Measurements from ENCODE around the gene COL4A2. TPM values are rescaled to one million over a fixed set of nuclear protein-coding genes. Genes with fewer than 3 reads are reported as not detected.

The COL4A2 gene
- total RNA-seq, 2 donors from 2014 or later = 999 to 1,135 TPM

DNA sequence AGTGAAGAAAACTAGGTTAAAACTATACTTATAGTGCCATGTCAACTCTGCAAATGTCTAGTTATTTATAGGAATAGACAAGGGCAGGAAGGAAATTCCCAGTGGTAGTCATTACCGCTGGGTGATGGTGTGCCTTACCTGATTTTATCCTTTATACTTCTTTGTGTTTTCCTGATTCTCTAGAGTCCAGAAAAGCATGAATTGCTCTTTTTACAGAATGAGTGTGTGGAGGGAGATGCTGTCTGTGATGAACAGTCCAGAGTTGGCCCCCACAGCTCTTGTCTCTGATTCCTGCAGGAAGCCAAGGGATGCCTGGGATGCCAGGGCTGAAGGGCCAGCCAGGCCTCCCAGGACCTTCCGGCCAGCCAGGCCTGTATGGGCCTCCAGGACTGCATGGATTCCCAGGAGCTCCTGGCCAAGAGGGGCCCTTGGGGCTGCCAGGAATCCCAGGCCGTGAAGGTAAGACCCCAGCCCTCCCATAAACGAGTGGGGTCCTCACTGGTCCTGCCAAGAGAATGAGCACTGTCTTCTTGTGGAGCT, 170.7 kb downstream of the COL4A2 start:
- Histone ChIP-seq H3K27me3 (replicated peaks; ENCODE audit: insufficient read depth) (no peaks in the 10 kb centered on the region), H3K36me3 (peaks cover 66% of the 10 kb centered on the region), H3K4me3 (no peak overlapping the region), H3K9me3 (no peaks in the 10 kb centered on the region), H3K27ac (peak overlapping the region in 1 of 2 donors; percentile 13), H3K4me1 (ENCODE audit: control insufficient read depth in 1 of 2, low read depth in 2 of 2) (peaks cover 10 to 26% of the 10 kb centered on the region in 2 donors)
- DNase-seq (ENCODE audit: low spot score) = no peak
- no peak for ATAC-seq (ENCODE audit: insufficient number of reproducible peaks, low FRiP score, low read depth)
- no peak for TF ChIP-seq CTCF (IDR thresholded peaks at IDR 0.05)

GRCh38 chr13:110478405-110479214, 171.5 kb downstream of the COL4A2 start:
- peaks cover 64% of the 10 kb centered on the region for H3K36me3 ChIP-seq
- no peaks in the 10 kb centered on the region for H3K27me3 ChIP-seq (replicated peaks; ENCODE audit: insufficient read depth)
- ATAC-seq (ENCODE audit: insufficient number of reproducible peaks, low FRiP score, low read depth) (no peak), DNase-seq (ENCODE audit: low spot score) (no peak)
- H3K4me3 ChIP-seq = no peak overlapping the region
- H3K4me1 ChIP-seq (ENCODE audit: control insufficient read depth in 1 of 2, low read depth in 2 of 2) = peaks cover 10 to 26% of the 10 kb centered on the region in 2 donors
- H3K9me3 ChIP-seq = no peaks in the 10 kb centered on the region
- TF ChIP-seq CTCF (IDR thresholded peaks at IDR 0.05) = no peak
- peak overlapping the region; percentile 69 for H3K27ac ChIP-seq

GRCh38 chr13:110479215-110479545, 172.1 kb downstream of the COL4A2 start:
- Histone ChIP-seq H3K4me1 (ENCODE audit: control insufficient read depth in 1 of 2, low read depth in 2 of 2) (peaks cover 10 to 26% of the 10 kb centered on the region in 2 donors), H3K4me3 (no peak overlapping the region), H3K27ac (peak overlapping the region; percentile 69), H3K27me3 (replicated peaks; ENCODE audit: insufficient read depth) (no peaks in the 10 kb centered on the region), H3K9me3 (no peaks in the 10 kb centered on the region), H3K36me3 (peaks cover 59% of the 10 kb centered on the region)
- ATAC-seq (ENCODE audit: insufficient number of reproducible peaks, low FRiP score, low read depth) (no peak), DNase-seq (ENCODE audit: low spot score) (no peak)
- TF ChIP-seq CTCF (IDR thresholded peaks at IDR 0.05) = no peak

DNA sequence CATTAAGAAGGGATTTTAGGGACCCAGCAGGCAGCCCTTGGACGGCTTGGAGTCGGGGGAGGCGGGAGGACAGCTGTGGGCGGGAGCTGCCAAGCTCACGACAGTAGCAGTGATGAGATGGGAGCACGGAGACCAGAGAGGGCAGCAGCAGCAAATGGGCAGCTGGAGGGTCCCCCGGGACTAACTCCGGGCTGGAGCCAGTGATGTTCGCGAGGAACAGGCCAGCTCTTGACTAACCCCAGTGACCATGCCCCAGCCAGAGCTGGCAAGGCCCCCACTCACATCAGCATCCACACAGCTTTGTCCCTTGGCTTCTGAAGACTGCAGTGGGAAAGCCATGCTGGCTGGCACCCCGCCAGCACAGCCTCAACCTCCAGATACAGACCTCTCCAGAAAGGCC, 172.6 kb downstream of the COL4A2 start:
- DNase-seq (ENCODE audit: low spot score) (no peak), ATAC-seq (ENCODE audit: insufficient number of reproducible peaks, low FRiP score, low read depth) (peak; percentile 15)
- H3K4me3 ChIP-seq = no peak overlapping the region
- H3K27ac ChIP-seq = peak overlapping the region; percentile 69
- H3K4me1 ChIP-seq (ENCODE audit: control insufficient read depth in 1 of 2, low read depth in 2 of 2) = peaks cover 10 to 26% of the 10 kb centered on the region in 2 donors
- peaks cover 61% of the 10 kb centered on the region for H3K36me3 ChIP-seq
- no peaks in the 10 kb centered on the region for H3K9me3 ChIP-seq
- no peak for TF ChIP-seq CTCF (IDR thresholded peaks at IDR 0.05)
- H3K27me3 ChIP-seq (replicated peaks; ENCODE audit: insufficient read depth) = no peaks in the 10 kb centered on the region

DNA sequence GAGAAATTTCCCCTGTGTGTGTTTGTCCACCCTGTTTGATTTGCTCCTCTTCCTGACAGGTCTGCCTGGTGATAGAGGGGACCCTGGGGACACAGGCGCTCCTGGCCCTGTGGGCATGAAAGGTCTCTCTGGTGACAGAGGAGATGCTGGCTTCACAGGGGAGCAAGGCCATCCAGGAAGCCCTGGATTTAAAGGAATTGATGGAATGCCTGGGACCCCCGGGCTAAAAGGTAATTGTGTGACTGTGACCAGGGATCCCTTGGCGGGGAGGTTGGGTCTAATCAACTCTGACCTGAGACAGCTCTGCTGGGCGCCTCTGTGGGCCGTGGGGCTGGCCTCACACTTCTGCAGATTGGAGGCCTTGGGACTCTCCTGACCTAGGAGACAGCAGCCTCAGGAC, 173.1 kb downstream of the COL4A2 start:
- Histone ChIP-seq H3K27me3 (replicated peaks; ENCODE audit: insufficient read depth) (no peaks in the 10 kb centered on the region), H3K36me3 (peaks cover 62% of the 10 kb centered on the region), H3K9me3 (no peaks in the 10 kb centered on the region), H3K4me3 (no peak overlapping the region), H3K4me1 (ENCODE audit: control insufficient read depth in 1 of 2, low read depth in 2 of 2) (peaks cover 10 to 26% of the 10 kb centered on the region in 2 donors), H3K27ac (peak overlapping the region; percentile 69)
- no peak for DNase-seq (ENCODE audit: low spot score)
- no peak for ATAC-seq (ENCODE audit: insufficient number of reproducible peaks, low FRiP score, low read depth)
- no peak for TF ChIP-seq CTCF (IDR thresholded peaks at IDR 0.05)
